Measurements from ENCODE around the gene TIMM23. TPM values are rescaled to one million over a fixed set of nuclear protein-coding genes. Genes with fewer than 3 reads are reported as not detected.

The TIMM23 gene
- total and polyA plus RNA-seq, 2 donors (not counting 1 experiment from before 2014, with no cell fraction given) = 55.0 to 130 TPM

DNA sequence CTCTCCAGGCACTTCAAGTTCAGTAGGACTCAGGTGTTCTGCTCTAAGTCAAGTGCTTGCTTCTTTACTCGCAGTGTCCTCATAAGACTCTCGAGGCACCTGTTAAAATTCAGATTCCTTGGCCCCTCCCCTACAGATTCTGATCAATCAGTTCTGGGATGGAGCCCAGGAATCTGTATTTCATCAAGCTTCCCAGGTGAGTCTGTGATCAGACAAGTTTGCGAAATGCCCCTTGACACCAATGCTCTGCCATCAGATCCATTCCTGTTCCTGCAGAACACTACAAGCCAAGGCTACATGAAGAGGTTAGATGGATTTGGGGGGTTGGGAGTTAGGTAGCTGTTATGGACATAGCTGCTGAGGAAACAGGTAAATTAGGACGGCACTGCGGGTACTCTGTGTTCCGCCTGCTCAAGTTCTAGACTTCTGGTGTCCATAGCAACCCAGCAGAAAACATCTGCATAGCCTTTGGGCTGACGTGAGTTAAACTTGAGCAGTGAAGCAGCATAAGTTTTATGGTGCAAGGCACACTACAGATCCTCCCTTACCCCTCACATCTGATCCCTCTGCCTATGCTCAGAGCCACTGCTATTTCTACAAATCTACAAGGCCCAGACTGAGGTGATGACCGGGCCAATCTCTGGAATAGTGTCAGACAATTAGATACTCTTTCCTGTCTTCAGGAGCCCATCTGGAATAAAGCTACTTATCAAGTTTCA is 65.0 kb downstream of the TIMM23 start:
- no peaks in the 10 kb centered on the region for H3K36me3 ChIP-seq (ENCODE audit: control insufficient read depth, insufficient read depth, low read length)
- no peak overlapping the region for H3K4me2 ChIP-seq (ENCODE audit: extremely low read depth, insufficient read depth, low read length)
- no peak overlapping the region for H3K4me3 ChIP-seq (replicated peaks in 1 of 4; ENCODE audit: control extremely low read depth in 1 of 4, insufficient read depth in 1 of 4, low read depth in 3 of 4, low read length in 4 of 4)
- H3K4me1 ChIP-seq (ENCODE audit: control insufficient read depth, extremely low read depth, insufficient read depth, low read length) = peaks cover 2% of the 10 kb centered on the region
- DNase-seq (ENCODE audit: low read depth in 2 of 2) = no peak
- TF ChIP-seq CTCF (conservative IDR thresholded peaks at IDR 0.05 in 1 of 2, IDR thresholded peaks at IDR 0.05 in 1 of 2; ENCODE audit: low read depth in 1 of 2, low read length in 2 of 2) (no peak), EZH2 (IDR thresholded peaks at IDR 0.05; ENCODE audit: low read length, missing control alignments) (no peak)
- no peaks in the 10 kb centered on the region for H3K9me3 ChIP-seq (ENCODE audit: control insufficient read depth, insufficient read depth, low read depth, low read length)
- no peak overlapping the region for H3K9ac ChIP-seq (ENCODE audit: insufficient read depth, low read length)
- H2AFZ ChIP-seq (ENCODE audit: low read length) = no peak overlapping the region
- no peak overlapping the region for H3K27ac ChIP-seq (ENCODE audit: insufficient read depth, low read length)
- no peaks in the 10 kb centered on the region for H4K20me1 ChIP-seq (ENCODE audit: control insufficient read depth, extremely low read depth, insufficient read depth, low read length)
- H3K27me3 ChIP-seq (ENCODE audit: control insufficient read depth, insufficient read depth, low read length) = peaks cover 2% of the 10 kb centered on the region
- H3K79me2 ChIP-seq (ENCODE audit: control insufficient read depth, insufficient read depth, low read length) = no peaks in the 10 kb centered on the region

DNA sequence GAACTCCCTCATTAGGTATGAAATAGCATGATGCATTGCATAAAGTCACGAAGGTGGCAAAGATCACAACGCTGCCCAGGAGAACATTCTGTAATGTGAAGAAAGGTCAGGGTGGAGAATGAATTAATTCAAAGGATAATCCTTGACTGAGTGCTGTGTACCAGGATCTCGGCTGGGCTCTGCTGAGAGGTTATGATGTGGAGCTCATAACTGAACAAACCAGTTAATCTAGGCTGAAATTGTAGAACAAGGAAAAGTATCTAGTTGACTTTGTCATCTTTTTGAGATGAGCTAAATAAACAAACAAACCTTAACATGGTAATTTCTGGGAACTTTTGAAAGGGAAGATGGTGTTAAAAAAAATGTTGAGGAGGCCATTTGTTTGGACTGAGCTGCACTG is 67.7 kb downstream of the TIMM23 start:
- H3K4me1 ChIP-seq (ENCODE audit: control insufficient read depth, extremely low read depth, insufficient read depth, low read length) = no peaks in the 10 kb centered on the region
- no peak for TF ChIP-seq EZH2 (IDR thresholded peaks at IDR 0.05; ENCODE audit: low read length, missing control alignments)
- TF ChIP-seq CTCF (conservative IDR thresholded peaks at IDR 0.05 in 1 of 2, IDR thresholded peaks at IDR 0.05 in 1 of 2; ENCODE audit: low read depth in 1 of 2, low read length in 2 of 2) = no peak
- no peak overlapping the region for H3K9ac ChIP-seq (ENCODE audit: insufficient read depth, low read length)
- no peak overlapping the region for H3K4me3 ChIP-seq (replicated peaks in 1 of 4; ENCODE audit: control extremely low read depth in 1 of 4, insufficient read depth in 1 of 4, low read depth in 3 of 4, low read length in 4 of 4)
- H2AFZ ChIP-seq (ENCODE audit: low read length) = no peak overlapping the region
- DNase-seq (ENCODE audit: low read depth in 2 of 2) = no peak
- H3K9me3 ChIP-seq (ENCODE audit: control insufficient read depth, insufficient read depth, low read depth, low read length) = no peaks in the 10 kb centered on the region
- H3K79me2 ChIP-seq (ENCODE audit: control insufficient read depth, insufficient read depth, low read length) = no peaks in the 10 kb centered on the region
- no peaks in the 10 kb centered on the region for H3K36me3 ChIP-seq (ENCODE audit: control insufficient read depth, insufficient read depth, low read length)
- H3K27me3 ChIP-seq (ENCODE audit: control insufficient read depth, insufficient read depth, low read length) = peaks cover 2% of the 10 kb centered on the region
- H3K27ac ChIP-seq (ENCODE audit: insufficient read depth, low read length) = no peak overlapping the region
- no peak overlapping the region for H3K4me2 ChIP-seq (ENCODE audit: extremely low read depth, insufficient read depth, low read length)
- no peaks in the 10 kb centered on the region for H4K20me1 ChIP-seq (ENCODE audit: control insufficient read depth, extremely low read depth, insufficient read depth, low read length)

GRCh38 chr10:46042527-46042926 is 70.2 kb downstream of the TIMM23 start:
- no peak overlapping the region for H3K4me3 ChIP-seq (replicated peaks in 1 of 4; ENCODE audit: control extremely low read depth in 1 of 4, insufficient read depth in 1 of 4, low read depth in 3 of 4, low read length in 4 of 4)
- no peaks in the 10 kb centered on the region for H4K20me1 ChIP-seq (ENCODE audit: control insufficient read depth, extremely low read depth, insufficient read depth, low read length)
- no peak overlapping the region for H2AFZ ChIP-seq (ENCODE audit: low read length)
- H3K9me3 ChIP-seq (ENCODE audit: control insufficient read depth, insufficient read depth, low read depth, low read length) = no peaks in the 10 kb centered on the region
- TF ChIP-seq CTCF (conservative IDR thresholded peaks at IDR 0.05 in 1 of 2, IDR thresholded peaks at IDR 0.05 in 1 of 2; ENCODE audit: low read depth in 1 of 2, low read length in 2 of 2) (no peak), EZH2 (IDR thresholded peaks at IDR 0.05; ENCODE audit: low read length, missing control alignments) (no peak)
- no peak overlapping the region for H3K4me2 ChIP-seq (ENCODE audit: extremely low read depth, insufficient read depth, low read length)
- no peak for DNase-seq (ENCODE audit: low read depth in 2 of 2)
- H3K79me2 ChIP-seq (ENCODE audit: control insufficient read depth, insufficient read depth, low read length) = no peaks in the 10 kb centered on the region
- no peaks in the 10 kb centered on the region for H3K4me1 ChIP-seq (ENCODE audit: control insufficient read depth, extremely low read depth, insufficient read depth, low read length)
- peaks cover 5% of the 10 kb centered on the region for H3K27me3 ChIP-seq (ENCODE audit: control insufficient read depth, insufficient read depth, low read length)
- no peak overlapping the region for H3K9ac ChIP-seq (ENCODE audit: insufficient read depth, low read length)
- H3K27ac ChIP-seq (ENCODE audit: insufficient read depth, low read length) = no peak overlapping the region
- no peaks in the 10 kb centered on the region for H3K36me3 ChIP-seq (ENCODE audit: control insufficient read depth, insufficient read depth, low read length)

All from fibroblast of lung (primary cell).